Colonic mucosa (tissue), 4 donors: ENCODE data around the gene SPINDOC. TPM values are rescaled to one million over a fixed set of nuclear protein-coding genes. Genes with fewer than 3 reads are reported as not detected.

Source experiments
- DNase-seq: peaks from one replicate; pipeline ENCODE4 v3.0.0-alpha.2; 2020
- H3K27ac ChIP-seq: fragments of 200-600 bp; one replicate; pipeline ENCODE4 v1.8.0; 2021
- H3K27me3 ChIP-seq: fragments of 200-600 bp; one replicate; pipeline ENCODE4 v1.8.0; 2021
- H3K36me3 ChIP-seq: fragments of 200-600 bp; one replicate; pipeline ENCODE4 v1.8.0; 2021
- H3K4me1 ChIP-seq: fragments of 200-600 bp; one replicate; pipeline ENCODE4 v1.8.0; 2021; ENCODE audit warnings: mild to moderate bottlenecking
- H3K4me3 ChIP-seq: fragments of 200-600 bp; one replicate; pipeline ENCODE4 v1.8.0; 2021
- H3K9ac ChIP-seq, 2 donors: one replicate each; pipeline ENCODE4 v1.7.0; 2013; ENCODE audit warnings: control low read depth in 2 of 2, low read depth in 2 of 2, low read length in 2 of 2
- H3K9me3 ChIP-seq: fragments of 200-600 bp; one replicate; pipeline ENCODE4 v1.8.0; 2021
- intact Hi-C: fragments of 100-400 bp; cut with DNase I; formaldehyde crosslinking; loops from one replicate; pipeline ENCODE4 v1.14.1; 2022
- total RNA-seq, 2 donors: library from RNA; stranded (reverse); fragmentation: NEBNext Ultra II Directional in 1 of 2; extraction: Animal tissue kit (Norgen Biotek cat#: 25700) in 1 of 2; gene quantifications; one replicate each; pipeline ENCODE4 v1.2.1, GENCODE V29; 2021
- TF ChIP-seq, protein P1 (sequence below): fragments of 200-600 bp; IDR thresholded peaks from one replicate; pipeline ENCODE4 v1.8.0; 2022; ENCODE audit warnings: antibody characterized with exemption, mild to moderate bottlenecking
- donor health status: healthy.
- donor health status: DM: no; HTN: no; CAD: no.
- donor health status: DM: no; HTN: no; CAD: no.

Gene SPINDOC
- total RNA-seq, 2 donors from 2014 or later: 9.3 to 11.8 TPM

DNA sequence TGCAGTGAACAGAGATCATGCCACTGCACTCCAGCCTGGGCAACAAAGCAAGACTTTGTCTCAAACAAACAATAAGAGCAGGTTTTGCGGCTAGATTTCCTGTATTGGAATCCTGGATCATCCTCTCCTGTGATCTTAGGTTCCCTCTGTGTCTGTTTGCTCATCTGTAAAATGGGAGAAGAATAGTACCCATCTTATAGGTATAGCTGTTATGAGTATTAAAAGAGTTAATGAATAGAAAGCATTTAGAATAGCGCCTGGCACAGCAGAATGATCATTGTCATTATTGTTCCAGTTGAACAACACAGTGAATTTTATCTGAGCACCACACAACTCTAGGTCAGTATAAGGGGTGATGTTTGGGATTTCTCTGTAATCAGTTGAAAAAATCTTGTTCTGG is 36.4 kb downstream of the SPINDOC start:
- Histone ChIP-seq H3K9ac (no peak overlapping the region), H3K27me3 (no peaks in the 10 kb centered on the region), H3K4me3 (no peak overlapping the region), H3K36me3 (no peaks in the 10 kb centered on the region), H3K4me1 (peaks cover 13% of the 10 kb centered on the region), H3K27ac (no peak overlapping the region), H3K9me3 (no peaks in the 10 kb centered on the region)
- intact Hi-C loops: no loop called here
- TF ChIP-seq, protein P1, sequence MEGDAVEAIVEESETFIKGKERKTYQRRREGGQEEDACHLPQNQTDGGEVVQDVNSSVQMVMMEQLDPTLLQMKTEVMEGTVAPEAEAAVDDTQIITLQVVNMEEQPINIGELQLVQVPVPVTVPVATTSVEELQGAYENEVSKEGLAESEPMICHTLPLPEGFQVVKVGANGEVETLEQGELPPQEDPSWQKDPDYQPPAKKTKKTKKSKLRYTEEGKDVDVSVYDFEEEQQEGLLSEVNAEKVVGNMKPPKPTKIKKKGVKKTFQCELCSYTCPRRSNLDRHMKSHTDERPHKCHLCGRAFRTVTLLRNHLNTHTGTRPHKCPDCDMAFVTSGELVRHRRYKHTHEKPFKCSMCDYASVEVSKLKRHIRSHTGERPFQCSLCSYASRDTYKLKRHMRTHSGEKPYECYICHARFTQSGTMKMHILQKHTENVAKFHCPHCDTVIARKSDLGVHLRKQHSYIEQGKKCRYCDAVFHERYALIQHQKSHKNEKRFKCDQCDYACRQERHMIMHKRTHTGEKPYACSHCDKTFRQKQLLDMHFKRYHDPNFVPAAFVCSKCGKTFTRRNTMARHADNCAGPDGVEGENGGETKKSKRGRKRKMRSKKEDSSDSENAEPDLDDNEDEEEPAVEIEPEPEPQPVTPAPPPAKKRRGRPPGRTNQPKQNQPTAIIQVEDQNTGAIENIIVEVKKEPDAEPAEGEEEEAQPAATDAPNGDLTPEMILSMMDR: no peak
- no peak for DNase-seq

DNA sequence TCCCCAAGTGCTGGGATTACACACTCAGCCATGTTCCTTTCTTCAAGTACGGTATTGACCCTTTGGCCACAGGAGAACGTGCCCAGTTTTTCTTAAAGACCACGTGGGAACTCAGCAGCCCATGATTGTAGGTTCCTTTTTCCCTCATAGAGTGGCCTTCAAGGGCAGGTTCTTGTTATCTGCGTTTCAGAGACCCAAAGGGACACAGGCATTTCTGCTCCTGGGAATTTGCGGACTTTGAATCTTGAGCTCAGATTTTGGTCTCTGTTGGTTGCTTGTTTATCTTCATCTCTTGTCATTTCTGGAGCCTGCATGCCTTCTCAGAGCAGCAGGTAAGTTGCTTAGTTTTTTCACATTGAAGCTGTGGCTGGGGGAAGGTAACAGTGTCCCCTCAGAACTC is 37.7 kb downstream of the SPINDOC start:
- H3K9me3 ChIP-seq: no peaks in the 10 kb centered on the region
- H3K27ac ChIP-seq: peak overlapping the region; percentile 54
- no peak overlapping the region for H3K4me3 ChIP-seq
- H3K27me3 ChIP-seq: no peaks in the 10 kb centered on the region
- H3K36me3 ChIP-seq: no peaks in the 10 kb centered on the region
- peaks cover 17% of the 10 kb centered on the region for H3K4me1 ChIP-seq
- intact Hi-C loops: no loop called here
- TF ChIP-seq, protein P1: no peak
- no peak for DNase-seq
- peak overlapping the region in 1 of 2 donors; percentile 41 for H3K9ac ChIP-seq

DNA sequence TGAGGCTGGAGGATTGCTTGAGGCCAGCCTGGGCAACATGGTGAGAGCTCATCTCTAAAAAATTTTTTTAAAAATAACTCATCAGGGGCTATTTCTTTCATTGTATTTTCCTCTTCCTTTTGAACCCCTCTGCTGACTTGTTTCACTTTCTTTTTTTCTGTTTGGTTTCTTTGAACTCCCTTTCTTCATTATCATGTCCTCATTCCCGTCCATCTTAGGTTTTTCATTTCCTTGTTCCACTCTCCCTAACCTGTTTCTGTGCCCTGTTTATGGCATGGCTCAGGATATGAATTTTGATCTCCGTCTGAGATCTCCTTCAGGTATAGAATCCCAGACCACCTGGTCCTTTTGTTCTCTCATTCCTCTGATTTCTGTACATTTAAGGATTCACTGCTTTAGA is 38.1 kb downstream of the SPINDOC start:
- Histone ChIP-seq H3K4me3 (no peak overlapping the region), H3K9ac (peak overlapping the region; percentile 41 to 64), H3K27me3 (no peaks in the 10 kb centered on the region), H3K9me3 (no peaks in the 10 kb centered on the region), H3K4me1 (peaks cover 17% of the 10 kb centered on the region), H3K36me3 (no peaks in the 10 kb centered on the region), H3K27ac (peak overlapping the region; percentile 54)
- no peak for DNase-seq
- intact Hi-C loops: no loop called here
- TF ChIP-seq, protein P1: no peak

DNA sequence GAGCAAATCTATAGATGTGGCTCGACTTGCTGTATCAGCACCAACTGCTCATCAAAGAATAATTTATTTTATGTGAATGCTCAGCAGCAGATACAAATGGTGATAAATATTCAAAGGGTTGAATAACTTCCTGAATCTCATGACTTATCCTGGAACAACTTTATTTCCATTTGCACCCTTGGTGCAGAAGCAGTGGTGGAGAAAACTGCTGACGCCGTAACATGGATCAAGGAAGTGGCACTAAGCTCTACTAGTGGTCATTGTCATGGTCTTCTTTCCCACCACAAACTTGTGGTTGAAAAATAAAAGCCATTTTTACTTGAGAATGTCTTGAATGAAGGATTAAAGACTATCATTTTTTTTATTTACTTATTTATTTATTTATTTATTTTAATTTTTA is 40.2 kb downstream of the SPINDOC start:
- TF ChIP-seq, protein P1: no peak
- no peak for DNase-seq
- peaks cover 18% of the 10 kb centered on the region for H3K4me1 ChIP-seq
- no peaks in the 10 kb centered on the region for H3K27me3 ChIP-seq
- H3K9ac ChIP-seq: no peak overlapping the region
- intact Hi-C loops: no loop called here
- no peak overlapping the region for H3K4me3 ChIP-seq
- H3K9me3 ChIP-seq: no peaks in the 10 kb centered on the region
- H3K36me3 ChIP-seq: no peaks in the 10 kb centered on the region
- no peak overlapping the region for H3K27ac ChIP-seq

DNA sequence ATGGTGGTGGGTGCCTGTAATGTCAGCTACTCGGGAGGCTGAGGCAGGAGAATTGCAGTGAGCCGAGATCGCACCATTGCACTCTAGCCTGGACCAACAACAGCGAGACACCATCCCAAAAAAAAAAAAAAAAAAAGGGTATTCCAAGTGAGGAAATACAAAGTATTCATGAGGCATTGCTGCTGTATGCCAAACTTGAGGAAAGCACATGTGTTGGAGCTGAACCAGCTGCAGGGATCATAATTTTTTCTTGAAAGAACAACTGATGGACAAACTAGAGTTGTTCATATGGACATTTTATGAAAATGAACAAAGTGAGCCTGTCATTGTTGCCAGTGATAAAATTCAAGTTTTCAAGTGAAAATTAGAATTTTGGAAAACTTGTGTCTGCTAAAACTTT is 41.4 kb downstream of the SPINDOC start:
- H3K27ac ChIP-seq: no peak overlapping the region
- H3K9ac ChIP-seq: no peak overlapping the region
- H3K4me1 ChIP-seq: peaks cover 21% of the 10 kb centered on the region
- intact Hi-C loops: no loop called here
- TF ChIP-seq, protein P1: no peak
- no peaks in the 10 kb centered on the region for H3K36me3 ChIP-seq
- no peaks in the 10 kb centered on the region for H3K9me3 ChIP-seq
- no peak overlapping the region for H3K4me3 ChIP-seq
- DNase-seq: no peak
- H3K27me3 ChIP-seq: no peaks in the 10 kb centered on the region

DNA sequence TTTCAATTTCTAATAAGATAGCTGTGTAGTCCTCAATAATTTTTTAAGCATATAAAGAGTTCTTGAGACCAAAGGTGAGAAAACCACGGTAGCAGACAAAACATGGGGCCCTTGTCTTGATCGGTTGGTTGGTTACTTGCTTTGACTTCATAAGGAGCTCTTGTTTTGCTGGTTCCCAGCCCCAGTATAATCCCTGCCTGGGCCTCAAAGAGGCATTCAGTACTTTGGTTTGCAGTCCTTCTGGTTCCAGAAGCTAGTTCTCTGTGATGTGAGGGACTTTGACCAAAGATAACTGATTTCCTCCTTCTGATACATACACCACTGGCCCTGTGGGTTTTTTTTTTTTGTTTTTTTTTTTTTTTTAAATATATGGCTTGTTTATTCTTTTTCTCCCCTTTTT is 42.7 kb downstream of the SPINDOC start:
- intact Hi-C loops: no loop called here

More for the DNA sequence above, 42.7 kb downstream of the SPINDOC start:
- Histone ChIP-seq H3K9ac (no peak overlapping the region), H3K27ac (no peak overlapping the region), H3K9me3 (no peaks in the 10 kb centered on the region), H3K27me3 (no peaks in the 10 kb centered on the region), H3K36me3 (no peaks in the 10 kb centered on the region), H3K4me3 (no peak overlapping the region), H3K4me1 (peaks cover 20% of the 10 kb centered on the region)
- TF ChIP-seq, protein P1: no peak
- no peak for DNase-seq
